ENCODE data around the gene RING1. TPM values are rescaled to one million over a fixed set of nuclear protein-coding genes. Genes with fewer than 3 reads are reported as not detected.

The RING1 gene
- total RNA-seq, 4 donors from 2014 or later: 1.8 to 66.9 (median 30.1) TPM

- Histone ChIP-seq H3K4me3 (no peak overlapping the region), H3K9me3 (no peaks in the 10 kb centered on the region), H3K4me1 (no peaks in the 10 kb centered on the region), H3K27ac (no peak overlapping the region), H3K36me3 (no peaks in the 10 kb centered on the region), H3K27me3 (no peaks in the 10 kb centered on the region)
- intact Hi-C loops (cut with DNase I; ENCODE audit: low total_unique reads): loop anchor here (10.0 kb wide), 1 partner anchor 85 kb away; the partner anchor contains the start of gene RGL2
- TF ChIP-seq, protein P1, sequence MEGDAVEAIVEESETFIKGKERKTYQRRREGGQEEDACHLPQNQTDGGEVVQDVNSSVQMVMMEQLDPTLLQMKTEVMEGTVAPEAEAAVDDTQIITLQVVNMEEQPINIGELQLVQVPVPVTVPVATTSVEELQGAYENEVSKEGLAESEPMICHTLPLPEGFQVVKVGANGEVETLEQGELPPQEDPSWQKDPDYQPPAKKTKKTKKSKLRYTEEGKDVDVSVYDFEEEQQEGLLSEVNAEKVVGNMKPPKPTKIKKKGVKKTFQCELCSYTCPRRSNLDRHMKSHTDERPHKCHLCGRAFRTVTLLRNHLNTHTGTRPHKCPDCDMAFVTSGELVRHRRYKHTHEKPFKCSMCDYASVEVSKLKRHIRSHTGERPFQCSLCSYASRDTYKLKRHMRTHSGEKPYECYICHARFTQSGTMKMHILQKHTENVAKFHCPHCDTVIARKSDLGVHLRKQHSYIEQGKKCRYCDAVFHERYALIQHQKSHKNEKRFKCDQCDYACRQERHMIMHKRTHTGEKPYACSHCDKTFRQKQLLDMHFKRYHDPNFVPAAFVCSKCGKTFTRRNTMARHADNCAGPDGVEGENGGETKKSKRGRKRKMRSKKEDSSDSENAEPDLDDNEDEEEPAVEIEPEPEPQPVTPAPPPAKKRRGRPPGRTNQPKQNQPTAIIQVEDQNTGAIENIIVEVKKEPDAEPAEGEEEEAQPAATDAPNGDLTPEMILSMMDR (IDR thresholded peaks at IDR 0.05): no peak
- TF ChIP-seq POLR2A (IDR thresholded peaks at IDR 0.05): no peak
- no peak for DNase-seq
These were observed 1.6 kb downstream of the RING1 start for GRCh38 chr6:33209856-33210255.

DNA sequence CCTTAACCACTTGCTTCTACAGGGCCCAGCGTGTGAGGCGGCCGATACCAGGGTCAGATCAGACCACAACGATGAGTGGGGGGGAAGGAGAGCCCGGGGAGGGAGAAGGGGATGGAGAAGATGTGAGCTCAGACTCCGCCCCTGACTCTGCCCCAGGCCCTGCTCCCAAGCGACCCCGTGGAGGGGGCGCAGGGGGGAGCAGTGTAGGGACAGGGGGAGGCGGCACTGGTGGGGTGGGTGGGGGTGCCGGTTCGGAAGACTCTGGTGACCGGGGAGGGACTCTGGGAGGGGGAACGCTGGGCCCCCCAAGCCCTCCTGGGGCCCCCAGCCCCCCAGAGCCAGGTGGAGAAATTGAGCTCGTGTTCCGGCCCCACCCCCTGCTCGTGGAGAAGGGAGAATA lies 2.8 kb downstream of the RING1 start:
- Histone ChIP-seq H3K4me1 (no peaks in the 10 kb centered on the region), H3K4me3 (no peak overlapping the region), H3K36me3 (no peaks in the 10 kb centered on the region), H3K27me3 (no peaks in the 10 kb centered on the region), H3K27ac (no peak overlapping the region), H3K9me3 (no peaks in the 10 kb centered on the region)
- intact Hi-C loops (cut with DNase I; ENCODE audit: low total_unique reads): no loop called here
- TF ChIP-seq, protein P1 (IDR thresholded peaks at IDR 0.05): no peak
- no peak for TF ChIP-seq POLR2A (IDR thresholded peaks at IDR 0.05)
- DNase-seq: peak in 1 of 2 donors; percentile 15

DNA sequence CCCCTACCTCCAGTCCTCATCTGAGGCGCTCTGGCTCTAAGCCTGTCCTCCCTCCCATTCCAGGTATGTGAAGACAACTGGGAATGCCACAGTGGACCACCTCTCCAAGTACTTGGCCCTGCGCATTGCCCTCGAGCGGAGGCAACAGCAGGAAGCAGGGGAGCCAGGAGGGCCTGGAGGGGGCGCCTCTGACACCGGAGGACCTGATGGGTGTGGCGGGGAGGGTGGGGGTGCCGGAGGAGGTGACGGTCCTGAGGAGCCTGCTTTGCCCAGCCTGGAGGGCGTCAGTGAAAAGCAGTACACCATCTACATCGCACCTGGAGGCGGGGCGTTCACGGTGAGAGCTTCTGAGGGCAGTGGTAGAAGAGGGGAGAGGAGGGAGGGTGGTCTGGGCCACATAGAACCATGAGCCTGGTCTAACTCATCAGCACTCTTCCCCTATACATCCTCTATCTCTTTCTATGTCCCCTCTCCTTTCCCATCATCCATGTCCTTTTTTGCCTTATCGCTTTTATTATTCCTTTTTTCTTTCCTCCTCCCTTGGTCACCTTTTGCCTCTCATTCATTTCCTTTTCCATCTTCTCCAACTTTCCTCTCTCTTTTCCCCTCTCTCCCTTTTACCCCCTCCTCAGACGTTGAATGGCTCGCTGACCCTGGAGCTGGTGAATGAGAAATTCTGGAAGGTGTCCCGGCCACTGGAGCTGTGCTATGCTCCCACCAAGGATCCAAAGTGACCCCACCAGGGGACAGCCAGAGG lies 3.5 kb downstream of the RING1 start:
- Histone ChIP-seq H3K27ac (no peak overlapping the region), H3K36me3 (no peaks in the 10 kb centered on the region), H3K9me3 (no peaks in the 10 kb centered on the region), H3K4me3 (no peak overlapping the region), H3K27me3 (no peaks in the 10 kb centered on the region), H3K4me1 (no peaks in the 10 kb centered on the region)
- DNase-seq: peak in 1 of 2 donors; percentile 13
- intact Hi-C loops (cut with DNase I; ENCODE audit: low total_unique reads): no loop called here
- no peak for TF ChIP-seq POLR2A (IDR thresholded peaks at IDR 0.05)
- TF ChIP-seq, protein P1 (IDR thresholded peaks at IDR 0.05): no peak

DNA sequence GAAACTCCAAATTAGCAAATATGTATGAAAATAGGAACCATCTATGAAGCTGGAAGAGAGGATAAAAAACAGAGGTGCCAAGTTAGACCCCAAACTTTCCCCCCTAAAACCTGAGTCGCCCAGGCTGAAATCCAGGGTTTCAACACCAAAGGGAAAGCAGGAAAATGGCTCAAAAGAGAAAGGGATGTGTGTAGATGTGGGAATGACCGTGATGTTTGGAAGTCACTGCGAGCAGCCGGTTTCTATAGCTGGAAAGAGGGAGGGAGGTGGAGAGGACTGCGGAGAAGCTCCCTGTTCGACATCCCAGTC lies 4.5 kb downstream of the RING1 start:
- Histone ChIP-seq H3K9me3 (no peaks in the 10 kb centered on the region), H3K4me1 (no peaks in the 10 kb centered on the region), H3K36me3 (no peaks in the 10 kb centered on the region), H3K27me3 (no peaks in the 10 kb centered on the region), H3K4me3 (peak overlapping the region; percentile 37 to 41), H3K27ac (peak overlapping the region; percentile 31 to 42)
- intact Hi-C loops (cut with DNase I; ENCODE audit: low total_unique reads): no loop called here
- TF ChIP-seq, protein P1 (IDR thresholded peaks at IDR 0.05): no peak
- TF ChIP-seq POLR2A (IDR thresholded peaks at IDR 0.05): no peak
- DNase-seq: no peak

- peak overlapping the region; percentile 37 to 41 for H3K4me3 ChIP-seq
- no peaks in the 10 kb centered on the region for H3K4me1 ChIP-seq
- TF ChIP-seq POLR2A (IDR thresholded peaks at IDR 0.05): no peak
- TF ChIP-seq, protein P1 (IDR thresholded peaks at IDR 0.05): no peak
- DNase-seq: peak in 1 of 2 donors; percentile 23
- H3K27me3 ChIP-seq: no peaks in the 10 kb centered on the region
- H3K27ac ChIP-seq: peak overlapping the region; percentile 31 to 42
- intact Hi-C loops (cut with DNase I; ENCODE audit: low total_unique reads): no loop called here
- no peaks in the 10 kb centered on the region for H3K36me3 ChIP-seq
- H3K9me3 ChIP-seq: no peaks in the 10 kb centered on the region
These were observed 5.1 kb downstream of the RING1 start for GRCh38 chr6:33213166-33213988.

Data from uterus (tissue), 4 donors.